K562 (cell line): Measurements from ENCODE around the gene TMTC2. TPM values are rescaled to one million over a fixed set of nuclear protein-coding genes. Genes with fewer than 3 reads are reported as not detected.

Experiments used
- ATAC-seq: fragments of 200-7000 bp; cut with Tn5 transposase; 3 replicates; pipeline ENCODE4 v1.9.1; 2020; ENCODE audit warnings: moderate library complexity
- BruUV-seq: library from RNA; stranded (reverse); fragments of 400-500 nt; replicated peaks from 2 replicates; lab custom pipeline; 2021; lab: Mats Ljungman, UMichigan
- CTCF ChIA-PET: fragments of 300-600 bp; formaldehyde crosslinking; extraction: SDS; loops from one replicate; lab custom pipeline; 2021; ENCODE audit warnings: low intra/inter-chr PET ratio; lab: Yijun Ruan, JAX
- POLR2A ChIA-PET: fragments of 300-600, 350-650 bp; sonication (Branson Sonifier 250); formaldehyde crosslinking; extraction: SDS; loops from one replicate; lab custom pipeline; 2021; ENCODE audit warnings: antibody characterized with exemption, inconsistent platforms; lab: Yijun Ruan, JAX
- DNase-seq, 4 experiments: peaks; one replicate each; pipeline versions ENCODE4 v3.0.0 to v3.0.0-alpha.2; 2011 to 2018; ENCODE audit warnings: low spot score in 3 of 4, mixed read lengths in 3 of 4; ENCODE audit errors: extremely low read depth in 1 of 4
- FAIRE-seq: peaks from 2 replicates; lab custom pipeline; 2011; peaks lifted over from hg19 to GRCh38; lab: Jason Lieb, UNC
- H2AFZ ChIP-seq: 2 replicates; pipeline ENCODE4 v1.6.0; 2011; ENCODE audit warnings: low read depth, low read length, control low read depth, inconsistent platforms
- H3K27ac ChIP-seq: fragments of 200-600 bp; 3 replicates; pipeline ENCODE4 v1.8.0; 2011; ENCODE audit warnings: low read depth, mild to moderate bottlenecking, control low read depth, inconsistent platforms, low read length, moderate library complexity, mixed read lengths; ENCODE audit errors: extremely low read depth
- H3K27me3 ChIP-seq, 2 experiments: fragments of 300-600 bp in 1 of 2; 2 replicates in 1 of 2; 3 replicates in 1 of 2; pipeline versions ENCODE4 v1.6.0 to v1.8.0; 2011; ENCODE audit warnings: inconsistent platforms in 2 of 2, low read length in 2 of 2, mild to moderate bottlenecking in 1 of 2, mixed read lengths in 1 of 2, moderate library complexity in 1 of 2; ENCODE audit not compliant: control insufficient read depth in 2 of 2, insufficient read depth in 2 of 2
- H3K36me3 ChIP-seq: fragments of 300-600 bp; 3 replicates; pipeline ENCODE4 v1.8.0; 2011; ENCODE audit warnings: mild to moderate bottlenecking, low read length, inconsistent platforms; ENCODE audit not compliant: control insufficient read depth, insufficient read depth
- H3K4me1 ChIP-seq, 2 experiments: fragments of 200-600 bp in 1 of 2; replicated peaks in 1 of 2; 2 replicates in 1 of 2; 3 replicates in 1 of 2; pipeline versions ENCODE4 v1.5.1 to v1.8.0; 2011; ENCODE audit warnings: inconsistent platforms in 2 of 2, low read length in 2 of 2, mild to moderate bottlenecking in 1 of 2, mixed read lengths in 1 of 2, moderate library complexity in 1 of 2; ENCODE audit not compliant: control insufficient read depth in 2 of 2, insufficient read depth in 2 of 2
- H3K4me2 ChIP-seq: 2 replicates; pipeline ENCODE4 v1.6.1; 2011; ENCODE audit warnings: low read length, control low read depth, inconsistent platforms, mixed read lengths; ENCODE audit not compliant: insufficient read depth
- H3K4me3 ChIP-seq: fragments of 200-600 bp; sonication (generic), shearing (Covaris generic); 2 replicates; pipeline ENCODE4 v1.5.1; 2016; ENCODE audit warnings: control low read depth, inconsistent platforms
- H3K79me2 ChIP-seq: fragments of 200-600 bp; 3 replicates; pipeline ENCODE4 v1.8.0; 2011; ENCODE audit warnings: low read length, inconsistent platforms; ENCODE audit not compliant: control insufficient read depth, insufficient read depth
- H3K9ac ChIP-seq, 2 experiments: 2 replicates each; pipeline versions ENCODE4 v1.6.0 to v1.6.1; 2011; ENCODE audit warnings: low read depth in 2 of 2, low read length in 2 of 2, control low read depth in 1 of 2, inconsistent platforms in 1 of 2, mild to moderate bottlenecking in 1 of 2, mixed read lengths in 1 of 2; ENCODE audit not compliant: insufficient read depth in 1 of 2
- H3K9me1 ChIP-seq: one replicate; pipeline ENCODE4 v1.6.0; 2011; ENCODE audit warnings: inconsistent platforms, mild to moderate bottlenecking, low read length, moderate library complexity; ENCODE audit not compliant: control insufficient read depth, insufficient read depth
- H3K9me3 ChIP-seq: replicated peaks from 2 replicates; pipeline ENCODE4 v1.5.1; 2011; ENCODE audit warnings: low read depth, low read length, inconsistent platforms; ENCODE audit not compliant: control insufficient read depth, insufficient read depth
- H4K20me1 ChIP-seq: replicated peaks from 2 replicates; pipeline ENCODE4 v1.6.1; 2011; ENCODE audit warnings: low read length, inconsistent platforms, mixed read lengths; ENCODE audit not compliant: control insufficient read depth, insufficient read depth
- BRF1 ChIP-seq: IDR thresholded peaks from 3 replicates; pipeline ENCODE4 v1.6.1; 2011; ENCODE audit warnings: borderline replicate concordance, mild to moderate bottlenecking; ENCODE audit not compliant: insufficient read length; ENCODE audit errors: extremely low read depth
- CBFA2T2 ChIP-seq: fragments of 450-650 bp; conservative IDR thresholded peaks from 2 replicates; pipeline ENCODE4 v1.6.1; 2017; ENCODE audit warnings: mild to moderate bottlenecking
- HDAC1 ChIP-seq, 2 experiments: fragments of 450-650 bp; IDR thresholded peaks; 2 replicates each; pipeline ENCODE4 v1.6.1; 2016 to 2017; ENCODE audit warnings: inconsistent platforms in 1 of 2, mild to moderate bottlenecking in 1 of 2, moderate library complexity in 1 of 2
- HMG20B ChIP-seq: fragments of 250-450 bp; sonication (Bioruptor Pico); IDR thresholded peaks from 2 replicates; pipeline ENCODE4 v1.5.0; 2021; ENCODE audit warnings: mild to moderate bottlenecking
- RBFOX2 ChIP-seq: fragments of 200-400 bp; formaldehyde crosslinking; IDR thresholded peaks from 2 replicates; pipeline ENCODE4 v1.6.1; 2017; ENCODE audit warnings: low read depth, mild to moderate bottlenecking, low read length, moderate library complexity
- ZC3H4 ChIP-seq: sonication (generic); formaldehyde crosslinking; IDR thresholded peaks from 2 replicates; pipeline ENCODE4 v1.9.0; 2021; ENCODE audit warnings: missing genetic modification reagents, borderline replicate concordance
- ZNF780A ChIP-seq: fragments of 250-450 bp; sonication (Bioruptor Pico); IDR thresholded peaks from 2 replicates; pipeline ENCODE4 v1.5.0; 2021; ENCODE audit warnings: mild to moderate bottlenecking
- WGBS: fragments of 100-300 bp; shearing (Covaris generic); methylation state at CpG from one replicate; pipeline ENCODE4 v1.1.6; 2016; ENCODE audit warnings: low coverage, mixed read lengths; ENCODE audit not compliant: insufficient coverage; ENCODE audit errors: missing lambda C conversion rate; 5-methylcytosine and 5-hydroxymethylcytosine counted together
- in situ Hi-C: fragments of 300-500 bp; cut with MboI; formaldehyde crosslinking; loops from 4 replicates; pipeline ENCODE4 v1.15.0; 2018; ENCODE audit warnings: inconsistent platforms, mixed read lengths
- intact Hi-C: fragments of 100-400 bp; cut with micrococcal nuclease; formaldehyde crosslinking; loops from 2 replicates; pipeline ENCODE4 v1.14.2; 2022
- polyA plus RNA-seq, 8 experiments: library from polyadenylated mRNA; depleted of rRNA in 4 of 8; stranded (reverse) in 5 of 8; unstranded in 3 of 8; fragments of >200 nt; fragmentation: Nextera tagmentation in 2 of 8; fragmentation: Illumina TruSeq in 1 of 8; extraction: Ambion mirVana in 2 of 8; extraction: Trizol in 1 of 8; gene quantifications; 2 replicates each; pipeline versions ENCODE4 v1.2.1 to v1.2.3, GENCODE V29; 2011 to 2014; ENCODE audit warnings: inconsistent platforms in 1 of 8, missing spikeins in 1 of 8
- total RNA-seq, 7 experiments: library from RNA; depleted of rRNA in 6 of 7; stranded (reverse); fragments of >200 nt in 6 of 7; fragmentation: Illumina TruSeq in 2 of 7; extraction: Trizol in 2 of 7; gene quantifications; 2 replicates each; pipeline versions ENCODE4 v1.2.1 to v1.2.3, GENCODE V29; 2011 to 2021; ENCODE audit warnings: low replicate concordance in 1 of 7
- TF ChIP-seq, protein P1 (sequence below): fragments of 450-650 bp; IDR thresholded peaks from 2 replicates; pipeline ENCODE4 v1.6.1; 2017; ENCODE audit warnings: antibody characterized with exemption
- TF ChIP-seq, protein P2 (sequence below): sonication (generic); formaldehyde crosslinking; IDR thresholded peaks from 2 replicates; pipeline ENCODE4 v1.8.0; 2022; ENCODE audit warnings: mild to moderate bottlenecking, low read depth, missing genetic modification reagents

Gene TMTC2
- total and polyA plus RNA-seq, 9 of the 15 experiments (the other 6 are each of a cell fraction or from before 2014, with no cell fraction given): 0.29 to 1.1 (median 0.55) TPM

DNA sequence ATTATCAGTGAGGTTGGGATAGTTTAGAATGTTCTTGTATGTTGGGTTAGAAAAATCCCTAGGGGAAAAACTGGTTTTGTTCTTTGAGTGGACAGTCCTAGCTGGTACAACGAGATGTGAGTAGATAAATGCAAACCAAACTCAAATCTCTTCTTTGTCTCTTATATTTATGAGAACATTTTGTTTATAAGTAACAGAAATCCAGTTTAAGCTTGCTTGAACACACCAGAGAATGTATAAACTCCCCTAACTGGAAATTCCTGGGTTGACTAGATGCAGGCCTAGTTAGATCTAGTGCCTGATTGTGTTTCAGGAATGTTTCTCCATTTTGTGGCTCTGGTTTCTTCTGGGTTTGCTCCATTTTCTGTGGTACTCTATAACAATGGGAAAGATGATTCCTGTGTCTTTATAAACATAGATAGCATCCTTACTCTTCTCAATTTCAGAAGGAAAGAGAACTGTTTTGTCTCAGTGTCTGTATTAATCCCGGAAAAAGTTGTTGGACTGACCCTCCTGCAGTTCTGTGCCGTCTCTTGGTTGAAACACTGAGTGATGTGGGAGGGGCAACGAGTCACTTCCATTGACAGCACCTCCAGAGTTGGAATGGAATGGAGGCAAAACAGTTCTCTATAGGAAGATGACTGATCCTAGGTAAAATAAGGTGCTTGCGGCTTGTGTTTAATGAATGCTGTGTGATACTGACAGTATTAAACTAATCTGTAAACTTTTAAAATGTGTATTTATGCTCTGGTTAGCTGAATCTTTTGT is 244.8 kb downstream of the TMTC2 start:
- Histone ChIP-seq H3K27me3 (no peaks in the 10 kb centered on the region), H3K9me1 (no peaks in the 10 kb centered on the region), H3K4me2 (no peak overlapping the region), H4K20me1 (no peaks in the 10 kb centered on the region), H3K9ac (no peak overlapping the region), H3K27ac (no peak overlapping the region), H3K36me3 (no peaks in the 10 kb centered on the region), H3K4me3 (no peak overlapping the region), H2AFZ (no peak overlapping the region)
- intact Hi-C loops: no loop called here
- in situ Hi-C loops: no loop called here
- WGBS: 8% methylated on average over 4 of the region's 5 CpGs
- ATAC-seq: no peak
- BruUV-seq: no TSS peak
- no peak for DNase-seq
- CTCF ChIA-PET: no interaction called here
- TF ChIP-seq, protein P1, sequence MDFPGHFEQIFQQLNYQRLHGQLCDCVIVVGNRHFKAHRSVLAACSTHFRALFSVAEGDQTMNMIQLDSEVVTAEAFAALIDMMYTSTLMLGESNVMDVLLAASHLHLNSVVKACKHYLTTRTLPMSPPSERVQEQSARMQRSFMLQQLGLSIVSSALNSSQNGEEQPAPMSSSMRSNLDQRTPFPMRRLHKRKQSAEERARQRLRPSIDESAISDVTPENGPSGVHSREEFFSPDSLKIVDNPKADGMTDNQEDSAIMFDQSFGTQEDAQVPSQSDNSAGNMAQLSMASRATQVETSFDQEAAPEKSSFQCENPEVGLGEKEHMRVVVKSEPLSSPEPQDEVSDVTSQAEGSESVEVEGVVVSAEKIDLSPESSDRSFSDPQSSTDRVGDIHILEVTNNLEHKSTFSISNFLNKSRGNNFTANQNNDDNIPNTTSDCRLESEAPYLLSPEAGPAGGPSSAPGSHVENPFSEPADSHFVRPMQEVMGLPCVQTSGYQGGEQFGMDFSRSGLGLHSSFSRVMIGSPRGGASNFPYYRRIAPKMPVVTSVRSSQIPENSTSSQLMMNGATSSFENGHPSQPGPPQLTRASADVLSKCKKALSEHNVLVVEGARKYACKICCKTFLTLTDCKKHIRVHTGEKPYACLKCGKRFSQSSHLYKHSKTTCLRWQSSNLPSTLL: no peak
- TF ChIP-seq HDAC1 (IDR thresholded peaks at IDR 0.05) (no peak), HMG20B (no peak), BRF1 (no peak), ZNF780A (CRISPR knock-in tag) (no peak), ZC3H4 (CRISPR knock-in tag) (no peak), RBFOX2 (no peak), CBFA2T2 (no peak)
- TF ChIP-seq, protein P2, sequence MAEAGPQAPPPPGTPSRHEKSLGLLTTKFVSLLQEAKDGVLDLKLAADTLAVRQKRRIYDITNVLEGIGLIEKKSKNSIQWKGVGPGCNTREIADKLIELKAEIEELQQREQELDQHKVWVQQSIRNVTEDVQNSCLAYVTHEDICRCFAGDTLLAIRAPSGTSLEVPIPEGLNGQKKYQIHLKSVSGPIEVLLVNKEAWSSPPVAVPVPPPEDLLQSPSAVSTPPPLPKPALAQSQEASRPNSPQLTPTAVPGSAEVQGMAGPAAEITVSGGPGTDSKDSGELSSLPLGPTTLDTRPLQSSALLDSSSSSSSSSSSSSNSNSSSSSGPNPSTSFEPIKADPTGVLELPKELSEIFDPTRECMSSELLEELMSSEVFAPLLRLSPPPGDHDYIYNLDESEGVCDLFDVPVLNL (CRISPR knock-in tag): no peak
- TF ChIP-seq, all 486 proteins: peak for 0
- no peak for FAIRE-seq
- H3K79me2 ChIP-seq: no peaks in the 10 kb centered on the region
- no peaks in the 10 kb centered on the region for H3K4me1 ChIP-seq
- POLR2A ChIA-PET: no interaction called here
- no peaks in the 10 kb centered on the region for H3K9me3 ChIP-seq
